Cardiac muscle cell (in vitro differentiated cells and primary cell): ENCODE data around the gene CLDN19. TPM values are rescaled to one million over a fixed set of nuclear protein-coding genes. Genes with fewer than 3 reads are reported as not detected.

Experiments used
- DNase-seq, 2 donors: peaks; one replicate each; pipeline versions ENCODE4 v3.0.0 to v3.0.0-alpha.2; 2010 to 2017; ENCODE audit warnings: low read depth in 1 of 2, low spot score in 1 of 2
- H3K27ac ChIP-seq: fragments of 200-600 bp; sonication (generic); 2 replicates; pipeline ENCODE4 v1.5.1; 2016
- H3K27me3 ChIP-seq: fragments of 200-600 bp; sonication (generic); 2 replicates; pipeline ENCODE4 v1.6.0; 2016; ENCODE audit warnings: control low read depth
- H3K36me3 ChIP-seq: fragments of 200-600 bp; sonication (generic); 2 replicates; pipeline ENCODE4 v1.5.1; 2016; ENCODE audit warnings: control low read depth
- H3K4me1 ChIP-seq: fragments of 200-600 bp; sonication (generic); 2 replicates; pipeline ENCODE4 v1.8.1; 2017; ENCODE audit warnings: low read depth, mild to moderate bottlenecking, mixed run types
- H3K4me3 ChIP-seq: fragments of 200-600 bp; sonication (generic); 2 replicates; pipeline ENCODE4 v1.5.1; 2016; ENCODE audit warnings: mild to moderate bottlenecking
- H3K9me3 ChIP-seq: fragments of 200-600 bp; sonication (generic); 2 replicates; pipeline ENCODE4 v1.5.1; 2017; ENCODE audit warnings: low read depth, mild to moderate bottlenecking, control low read depth
- CTCF ChIP-seq: IDR thresholded peaks from 2 replicates; pipeline ENCODE4 v1.5.1; 2012; ENCODE audit warnings: low read depth, mild to moderate bottlenecking, low read length
- polyA plus RNA-seq: library from polyadenylated mRNA; unstranded; fragments of >200 nt; fragmentation: Nextera tagmentation; extraction: Ambion mirVana; gene quantifications from 2 replicates; pipeline ENCODE4 v1.2.1, GENCODE V29; 2016
- total RNA-seq: library from RNA; depleted of rRNA; stranded (reverse); fragments of >200 nt; gene quantifications from 2 replicates; pipeline ENCODE4 v1.2.3, GENCODE V29; 2016

Gene CLDN19
- total and polyA plus RNA-seq, 2 experiments from 2014 or later = 4.3 to 12.9 TPM

- no peak for DNase-seq
- no peak overlapping the region for H3K27ac ChIP-seq
- no peak for TF ChIP-seq CTCF
Measured at GRCh38 chr1:42783092-42783491, 43.1 kb upstream of the CLDN19 start.

GRCh38 chr1:42780176-42780575 is 40.1 kb upstream of the CLDN19 start:
- TF ChIP-seq CTCF = no peak
- H3K27ac ChIP-seq = no peak overlapping the region
- H3K4me1 ChIP-seq = no peaks in the 10 kb centered on the region

More at GRCh38 chr1:42783092-42783491, 43.1 kb upstream of the CLDN19 start:
- H3K9me3 ChIP-seq = no peaks in the 10 kb centered on the region
- H3K27me3 ChIP-seq = no peaks in the 10 kb centered on the region
- no peak overlapping the region for H3K4me3 ChIP-seq
- H3K4me1 ChIP-seq = no peaks in the 10 kb centered on the region
- H3K36me3 ChIP-seq = peaks cover 12% of the 10 kb centered on the region

GRCh38 chr1:42779725-42780124 is 39.7 kb upstream of the CLDN19 start:
- DNase-seq = no peak
- TF ChIP-seq CTCF = no peak
- Histone ChIP-seq H3K27ac (no peak overlapping the region), H3K36me3 (peaks cover 29% of the 10 kb centered on the region), H3K4me1 (no peaks in the 10 kb centered on the region), H3K4me3 (no peak overlapping the region), H3K27me3 (no peaks in the 10 kb centered on the region), H3K9me3 (no peaks in the 10 kb centered on the region)

More at GRCh38 chr1:42780176-42780575, 40.1 kb upstream of the CLDN19 start:
- peaks cover 24% of the 10 kb centered on the region for H3K36me3 ChIP-seq
- no peaks in the 10 kb centered on the region for H3K9me3 ChIP-seq
- no peak for DNase-seq
- no peak overlapping the region for H3K4me3 ChIP-seq
- H3K27me3 ChIP-seq = no peaks in the 10 kb centered on the region

GRCh38 chr1:42777852-42778251 is 37.8 kb upstream of the CLDN19 start:
- H3K36me3 ChIP-seq = peaks cover 39% of the 10 kb centered on the region
- H3K4me3 ChIP-seq = no peak overlapping the region
- no peaks in the 10 kb centered on the region for H3K27me3 ChIP-seq
- DNase-seq = peak; percentile 49 to 61
- no peaks in the 10 kb centered on the region for H3K4me1 ChIP-seq
- H3K27ac ChIP-seq = no peak overlapping the region
- TF ChIP-seq CTCF = peak; percentile 79
- H3K9me3 ChIP-seq = no peaks in the 10 kb centered on the region

- H3K4me1 ChIP-seq = peaks cover 6% of the 10 kb centered on the region
- H3K36me3 ChIP-seq = peaks cover 35% of the 10 kb centered on the region
- H3K27me3 ChIP-seq = no peaks in the 10 kb centered on the region
- no peak for DNase-seq
- no peak overlapping the region for H3K27ac ChIP-seq
- TF ChIP-seq CTCF = no peak
- no peaks in the 10 kb centered on the region for H3K9me3 ChIP-seq
- H3K4me3 ChIP-seq = no peak overlapping the region
Measured at GRCh38 chr1:42776502-42776901, 36.5 kb upstream of the CLDN19 start.

GRCh38 chr1:42774928-42775526 is 35.0 kb upstream of the CLDN19 start:
- H3K27ac ChIP-seq = no peak overlapping the region
- peaks cover 6% of the 10 kb centered on the region for H3K4me1 ChIP-seq
- TF ChIP-seq CTCF = no peak
- no peak for DNase-seq
- H3K4me3 ChIP-seq = no peak overlapping the region
- H3K27me3 ChIP-seq = no peaks in the 10 kb centered on the region
- no peaks in the 10 kb centered on the region for H3K9me3 ChIP-seq
- peaks cover 35% of the 10 kb centered on the region for H3K36me3 ChIP-seq
